Activated CD8-positive, alpha-beta memory T cell treated with anti-CD3 and anti-CD28 coated beads for 48 hours (primary cell): ENCODE data around the gene PROZ.
A peak's percentile ranks its signal among the peaks of the same experiment; 100 is the strongest.

Experiments
- DNase-seq, 3 experiments: peaks; one replicate each; pipeline ENCODE4 v3.0.0-alpha.2; 2020; ENCODE audit warnings: low read depth in 2 of 3, low spot score in 2 of 3

Gene PROZ

DNA sequence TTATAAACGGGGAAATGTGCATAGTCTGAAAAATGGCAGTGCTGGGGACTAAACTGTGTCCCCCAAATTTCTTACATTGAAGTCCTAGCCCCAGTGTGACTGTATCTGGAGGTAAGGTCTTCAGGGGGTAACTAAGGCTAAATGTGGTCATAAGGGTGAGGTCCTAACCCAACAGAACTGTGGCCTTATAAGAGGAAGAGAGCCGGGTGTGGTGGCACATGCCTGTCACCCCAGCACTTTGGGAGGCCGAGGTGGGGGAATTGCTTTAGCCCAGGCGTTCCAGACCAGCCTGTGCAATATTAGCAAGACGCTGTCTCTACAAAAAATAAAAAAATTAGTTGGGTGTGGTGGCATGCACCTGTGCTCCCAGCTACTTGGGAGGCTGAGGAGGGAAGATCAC is 17.8 kb downstream of the PROZ start:
- no peak for DNase-seq

DNA sequence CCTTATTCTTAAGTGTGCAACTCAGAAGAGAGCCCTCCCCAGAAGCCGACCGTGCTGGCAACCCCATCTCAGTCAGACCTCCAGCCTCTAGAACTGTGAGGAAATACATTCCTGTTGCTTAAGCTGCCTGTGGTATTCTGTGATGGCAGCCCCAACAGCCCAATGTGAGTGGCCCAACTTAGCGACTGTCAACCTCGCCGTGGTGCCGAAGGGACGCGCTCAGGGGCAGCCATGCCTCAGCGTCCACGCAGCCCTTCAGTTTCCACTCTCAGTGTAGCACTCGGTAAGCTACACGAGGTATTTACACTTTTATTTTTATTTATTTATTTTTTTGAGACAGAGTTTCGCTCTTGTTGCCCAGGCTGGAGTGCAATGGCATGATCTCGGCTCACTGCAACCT is 18.4 kb downstream of the PROZ start:
- DNase-seq, result no peak

DNA sequence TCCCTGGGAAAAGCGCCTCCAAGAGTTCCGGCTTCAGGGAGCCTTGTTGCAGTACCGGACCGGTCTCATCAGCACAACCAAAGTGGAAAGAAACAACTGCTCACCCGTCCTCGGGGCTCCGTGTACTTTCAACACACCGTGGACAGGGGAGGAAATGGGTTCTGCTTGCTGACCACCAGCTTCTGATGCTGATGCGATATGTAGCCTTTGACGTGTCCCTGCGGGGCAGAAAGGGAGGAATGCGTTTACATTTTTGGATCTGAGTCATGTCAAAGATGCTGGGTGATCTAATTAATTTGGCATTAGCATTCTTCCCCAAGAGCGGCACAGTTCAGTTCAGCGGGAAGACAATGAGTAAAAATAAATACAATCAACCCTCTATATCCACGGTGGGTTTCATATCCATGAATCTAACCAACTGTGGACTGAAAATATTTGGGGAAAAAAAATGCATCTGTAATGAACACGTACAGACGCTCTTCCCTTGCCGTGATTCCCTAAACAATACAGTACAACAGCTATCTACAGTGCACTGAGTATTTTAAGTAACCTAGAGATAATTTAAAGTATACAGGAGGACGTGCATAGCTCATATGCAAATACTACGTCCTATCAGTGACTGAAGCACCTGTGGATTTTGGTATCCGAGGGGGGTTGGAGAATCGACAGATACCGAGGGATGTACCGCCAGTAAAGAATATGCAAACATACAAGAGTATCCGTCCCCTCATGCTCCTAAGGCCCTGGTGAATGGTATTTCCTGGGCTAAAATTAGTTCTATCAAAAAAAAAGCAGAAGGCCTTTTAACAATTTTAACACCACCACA is 19.8 kb downstream of the PROZ start:
- DNase-seq, result no peak

- DNase-seq, result no peak
Measured at GRCh38 chr13:113178896-113179167, 20.4 kb downstream of the PROZ start.

DNA sequence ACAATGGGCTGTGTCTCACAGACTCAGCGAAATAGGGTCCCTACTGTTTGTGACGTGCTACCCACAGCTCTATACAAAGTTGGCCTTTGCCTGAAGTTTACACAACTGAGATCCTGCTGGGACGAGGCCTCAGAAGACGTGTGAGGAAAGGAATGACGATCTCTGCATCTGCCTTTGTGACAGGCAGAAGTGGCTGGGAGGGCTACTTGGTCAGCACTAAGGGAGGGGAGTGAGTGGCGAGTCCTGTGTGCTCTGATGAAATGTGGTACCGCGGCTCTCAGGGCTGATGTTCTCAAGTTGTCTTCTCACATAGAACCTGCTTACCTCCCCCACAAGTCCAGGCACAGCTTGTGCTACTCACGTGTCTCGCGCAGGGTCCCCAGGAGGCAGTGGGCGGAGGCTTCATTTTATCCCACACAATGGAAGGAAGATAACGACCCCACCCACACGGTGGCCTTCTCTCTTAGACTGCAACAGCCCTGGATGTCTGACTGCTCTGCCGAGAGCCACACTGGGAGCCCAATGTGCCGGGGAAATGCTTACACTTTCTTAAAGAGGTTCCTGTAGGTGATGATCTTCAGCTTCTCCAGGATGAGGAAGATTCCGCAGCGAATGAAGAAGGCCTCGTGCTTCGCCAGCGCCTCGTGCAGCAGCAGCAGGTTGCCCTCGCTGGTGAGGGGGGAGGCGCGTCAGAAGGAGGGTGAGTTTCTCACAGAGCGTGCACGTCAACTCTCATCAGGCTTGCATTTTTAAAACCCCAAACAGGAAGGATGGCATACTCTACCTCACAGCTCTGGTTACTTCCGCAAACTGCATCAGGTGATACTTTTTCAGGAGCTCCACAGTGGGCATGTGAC is 21.2 kb downstream of the PROZ start:
- no peak for DNase-seq

DNA sequence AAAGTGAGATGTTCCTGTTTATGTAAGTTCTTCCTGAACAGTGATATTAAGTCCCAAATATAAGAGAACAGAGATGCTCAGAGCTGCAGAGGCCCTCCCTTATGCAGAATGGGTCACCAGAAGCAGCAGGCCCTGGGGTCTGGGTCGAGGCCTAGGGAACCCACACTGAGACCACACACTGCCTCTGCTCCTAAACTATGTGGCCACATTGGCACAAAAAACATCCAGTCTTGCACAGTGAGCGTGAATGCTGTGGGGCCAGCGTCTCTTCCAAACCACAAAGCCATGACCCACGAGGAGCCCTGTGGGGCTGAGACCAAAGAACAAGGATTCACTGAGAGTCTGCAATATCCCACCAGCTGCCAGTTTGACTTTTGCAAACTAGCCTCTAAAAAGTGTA is 23.6 kb downstream of the PROZ start:
- DNase-seq, result no peak

DNA sequence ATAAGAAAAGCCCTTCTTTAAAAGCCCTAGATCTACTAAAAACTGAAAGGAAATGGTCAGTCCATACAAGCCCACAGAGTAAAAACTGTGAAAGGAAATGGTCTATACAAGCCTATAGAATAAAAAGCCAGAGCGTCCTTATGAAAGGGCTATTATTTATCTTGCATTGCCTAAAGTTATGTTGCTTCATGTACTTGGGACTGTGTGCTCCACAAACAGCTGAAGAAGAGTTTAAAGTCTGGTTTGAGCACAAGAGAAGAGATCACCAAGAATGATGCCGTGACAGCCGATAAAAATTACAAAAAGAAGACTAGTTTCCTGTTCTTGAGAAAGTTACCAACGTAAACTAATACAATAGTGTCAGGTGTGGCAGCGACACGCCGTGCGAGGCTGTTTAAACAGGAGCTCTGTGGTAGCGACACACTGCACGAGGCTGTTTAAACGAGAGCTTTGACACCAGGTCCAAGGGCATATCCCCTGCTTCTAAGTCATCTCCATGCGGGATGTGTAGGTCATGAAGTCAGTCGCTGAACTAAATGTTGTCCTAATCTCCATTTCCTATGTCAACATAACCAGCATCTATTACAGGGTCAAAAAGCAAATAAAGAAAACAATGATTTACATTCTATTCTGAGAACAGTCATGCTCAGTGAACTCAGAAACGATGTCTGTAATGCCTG is 25.1 kb downstream of the PROZ start:
- DNase-seq, result no peak

- DNase-seq, result no peak
Measured at GRCh38 chr13:113184568-113185440, 26.4 kb downstream of the PROZ start.

DNA sequence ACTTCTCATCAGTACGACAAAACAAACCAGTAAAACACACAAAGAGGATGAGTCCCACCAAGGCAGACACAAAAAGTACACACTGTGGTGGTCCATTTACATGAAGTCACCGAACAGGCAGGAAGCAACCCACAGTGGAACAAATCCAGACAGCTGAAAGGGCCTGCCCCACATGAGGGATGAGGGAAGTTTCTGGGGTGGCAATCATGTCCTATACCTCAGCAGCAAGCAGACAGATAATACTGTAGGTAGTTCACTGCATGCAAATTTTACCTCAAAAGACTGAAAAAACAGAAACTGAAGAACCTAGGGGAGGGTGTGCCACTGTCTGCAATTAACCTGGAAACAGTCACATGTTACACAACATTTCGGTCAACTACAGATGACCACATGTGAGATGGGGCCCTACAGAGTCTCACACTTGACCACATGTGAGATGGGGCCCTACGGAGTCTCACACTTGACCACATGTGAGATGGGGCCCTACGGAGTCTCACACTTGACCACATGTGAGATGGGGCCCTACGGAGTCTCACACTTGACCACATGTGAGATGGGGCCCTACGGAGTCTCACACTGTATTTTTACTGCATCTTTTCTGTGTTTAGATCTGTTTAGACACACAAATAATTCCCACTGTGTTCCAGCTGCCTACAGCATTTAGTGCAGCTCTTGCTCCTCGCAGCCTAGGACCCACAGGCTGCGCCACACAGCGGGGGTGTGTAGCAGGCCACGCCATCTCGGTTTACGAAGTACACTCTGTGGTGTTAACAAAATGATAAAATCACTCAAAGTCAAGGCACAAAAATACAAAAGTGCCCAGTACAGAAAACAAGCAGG is 27.8 kb downstream of the PROZ start:
- DNase-seq, result no peak

- DNase-seq, result peak in 1 of 3 experiments; percentile 45
Measured at GRCh38 chr13:113187263-113187669, 28.8 kb downstream of the PROZ start.

GRCh38 chr13:113187883-113188665 is 29.6 kb downstream of the PROZ start:
- DNase-seq, result no peak

GRCh38 chr13:113190181-113190580 is 31.7 kb downstream of the PROZ start:
- DNase-seq, result no peak

GRCh38 chr13:113192279-113192678 is 33.8 kb downstream of the PROZ start:
- DNase-seq, result no peak

GRCh38 chr13:113192902-113193301 is 34.5 kb downstream of the PROZ start:
- no peak for DNase-seq

DNA sequence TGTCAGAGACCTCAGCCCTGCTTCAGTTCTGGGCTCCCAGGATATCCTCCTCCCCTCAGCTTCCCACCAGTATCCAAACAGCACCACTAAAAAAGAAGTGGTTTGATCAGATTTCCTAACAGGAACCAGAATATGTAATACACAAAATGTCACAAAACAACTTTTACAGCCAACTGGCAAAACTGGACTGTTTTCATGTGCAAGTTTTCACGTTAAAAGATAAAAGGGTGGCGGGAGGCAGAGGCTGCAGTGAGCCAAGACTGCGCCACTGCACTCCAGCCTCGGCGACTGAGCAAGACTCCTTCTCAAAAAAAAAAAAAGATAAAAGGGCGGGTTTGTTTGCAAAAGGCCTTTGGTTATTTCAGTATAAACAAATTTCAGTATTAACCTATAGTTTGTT is 36.9 kb downstream of the PROZ start:
- DNase-seq, result no peak

GRCh38 chr13:113196970-113197737 is 38.7 kb downstream of the PROZ start:
- DNase-seq, result no peak

- no peak for DNase-seq
Measured at GRCh38 chr13:113201815-113202214, 43.4 kb downstream of the PROZ start.

DNA sequence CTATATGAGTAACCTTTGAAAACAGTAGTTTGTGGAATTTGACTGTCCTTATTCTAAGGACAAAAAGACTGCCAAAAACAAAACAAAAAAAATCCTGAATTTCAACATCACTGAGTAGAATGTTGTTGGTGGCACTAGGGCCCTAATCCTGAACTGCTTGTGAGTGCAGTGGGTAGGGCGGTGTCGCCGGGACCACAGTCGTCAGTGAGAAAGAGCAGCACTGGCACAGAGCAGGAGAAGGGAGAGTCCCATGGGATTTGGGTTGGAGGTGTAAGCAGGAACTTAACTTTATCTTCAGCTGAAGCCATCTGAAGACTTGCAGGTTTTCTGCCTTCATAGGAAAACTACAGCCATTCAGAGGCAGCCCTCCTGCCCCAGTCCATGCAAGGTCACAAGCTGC is 44.5 kb downstream of the PROZ start:
- no peak for DNase-seq
